ENCODE data around the gene UBA3.

UBA3 gene

GRCh38 chr3:69121950-69122349, 41.8 kb upstream of the UBA3 start:
- H3K4me2 ChIP-seq (ENCODE audit: low read length) = no peak overlapping the region
- TF ChIP-seq EZH2phosphoT487 (IDR thresholded peaks at IDR 0.05; ENCODE audit: borderline replicate concordance, low read length) = no peak
- TF ChIP-seq CTCF (IDR thresholded peaks at IDR 0.05; ENCODE audit: low read depth, low read length, poor library complexity, severe bottlenecking) = no peak
- H3K27ac ChIP-seq (ENCODE audit: low read depth, low read length) = no peak overlapping the region

DNA sequence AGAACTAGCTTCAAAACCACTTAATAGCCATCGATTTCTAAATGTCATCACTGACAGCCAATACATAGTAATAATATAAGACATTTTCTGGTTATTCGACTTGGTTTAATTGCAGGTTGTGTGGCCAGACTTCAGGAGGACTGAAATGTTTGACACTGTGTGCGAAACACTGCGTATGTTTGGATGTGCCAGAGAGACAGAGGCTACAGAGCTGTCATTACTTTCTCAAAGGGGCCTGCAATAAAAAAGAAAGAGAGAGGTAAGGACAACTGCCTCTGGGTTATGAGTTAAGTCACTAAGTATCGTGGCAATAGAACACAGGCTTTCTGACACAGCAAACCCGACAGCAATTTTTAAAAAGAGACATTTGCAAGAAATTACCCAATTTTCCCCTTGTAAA, 41.3 kb upstream of the UBA3 start:
- H3K4me3 ChIP-seq (ENCODE audit: low read length) = no peak overlapping the region
- no peaks in the 10 kb centered on the region for H3F3A ChIP-seq (ENCODE audit: control insufficient read depth, insufficient read depth)
- peaks cover 16% of the 10 kb centered on the region; the same call in 1 of the 2 replicates for H3K27me3 ChIP-seq (ENCODE audit: control insufficient read depth, low read length)
- H3K9me3 ChIP-seq (ENCODE audit: control insufficient read depth, insufficient read depth, low read length) = no peaks in the 10 kb centered on the region
- H3K36me3 ChIP-seq (ENCODE audit: control insufficient read depth, low read length) = no peaks in the 10 kb centered on the region
- no peaks in the 10 kb centered on the region for H3K4me1 ChIP-seq (ENCODE audit: control insufficient read depth, low read length)
- H3K27ac ChIP-seq (ENCODE audit: low read depth, low read length) = no peak overlapping the region
- H3K9me2 ChIP-seq (replicated peaks; ENCODE audit: control insufficient read depth, low read length) = no peaks in the 10 kb centered on the region
- H3K79me2 ChIP-seq (ENCODE audit: control insufficient read depth, low read length) = no peaks in the 10 kb centered on the region
- H4K20me1 ChIP-seq (ENCODE audit: control insufficient read depth, insufficient read depth, low read depth, low read length) = no peaks in the 10 kb centered on the region
- no peak overlapping the region for H3K4me2 ChIP-seq (ENCODE audit: low read length)
- no peak for TF ChIP-seq CTCF (IDR thresholded peaks at IDR 0.05; ENCODE audit: low read depth, low read length, poor library complexity, severe bottlenecking)

More at GRCh38 chr3:69121950-69122349, 41.8 kb upstream of the UBA3 start:
- Histone ChIP-seq H3K9me2 (replicated peaks; ENCODE audit: control insufficient read depth, low read length) (no peaks in the 10 kb centered on the region), H3K79me2 (ENCODE audit: control insufficient read depth, low read length) (no peaks in the 10 kb centered on the region), H3F3A (ENCODE audit: control insufficient read depth, insufficient read depth) (no peaks in the 10 kb centered on the region), H3K27me3 (ENCODE audit: control insufficient read depth, low read length) (peaks cover 18% of the 10 kb centered on the region), H3K4me1 (ENCODE audit: control insufficient read depth, low read length) (no peaks in the 10 kb centered on the region), H3K9me3 (ENCODE audit: control insufficient read depth, insufficient read depth, low read length) (no peaks in the 10 kb centered on the region), H3K36me3 (ENCODE audit: control insufficient read depth, low read length) (no peaks in the 10 kb centered on the region), H3K4me3 (ENCODE audit: low read length) (no peak overlapping the region), H4K20me1 (ENCODE audit: control insufficient read depth, insufficient read depth, low read depth, low read length) (no peaks in the 10 kb centered on the region)

DNA sequence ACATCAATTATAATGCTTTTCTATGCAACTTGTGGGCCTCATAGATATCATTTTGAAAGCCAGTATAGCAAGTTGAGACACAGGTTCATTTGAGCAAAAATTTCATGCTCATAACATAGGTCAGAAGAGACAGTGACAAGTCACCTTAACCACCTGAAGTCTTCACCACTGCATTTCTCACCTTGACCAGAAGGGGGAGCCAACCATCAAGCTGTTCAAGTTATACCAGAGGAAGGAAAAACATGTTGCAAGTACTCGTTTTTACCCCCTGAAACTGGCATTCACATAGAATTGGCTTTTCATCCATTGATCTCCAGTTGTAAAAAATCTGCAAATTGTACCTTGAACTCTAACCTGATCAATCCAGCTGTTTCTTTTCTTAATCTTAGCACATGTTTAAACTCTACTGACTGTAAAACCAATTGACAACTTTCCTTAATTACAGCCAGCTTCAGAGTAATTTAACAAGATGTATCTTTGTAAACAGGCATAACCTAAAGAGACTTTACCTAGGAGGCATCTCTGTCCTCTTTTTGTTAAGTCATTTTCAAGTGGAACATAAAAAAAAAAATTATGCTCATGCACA, 40.8 kb upstream of the UBA3 start:
- Histone ChIP-seq H3K4me2 (ENCODE audit: low read length) (no peak overlapping the region), H3K79me2 (ENCODE audit: control insufficient read depth, low read length) (no peaks in the 10 kb centered on the region), H3K27ac (ENCODE audit: low read depth, low read length) (no peak overlapping the region), H4K20me1 (ENCODE audit: control insufficient read depth, insufficient read depth, low read depth, low read length) (no peaks in the 10 kb centered on the region), H3K9me3 (ENCODE audit: control insufficient read depth, insufficient read depth, low read length) (no peaks in the 10 kb centered on the region), H3K9me2 (replicated peaks; ENCODE audit: control insufficient read depth, low read length) (no peaks in the 10 kb centered on the region), H3K4me1 (ENCODE audit: control insufficient read depth, low read length) (no peaks in the 10 kb centered on the region), H3K4me3 (ENCODE audit: low read length) (no peak overlapping the region), H3K27me3 (ENCODE audit: control insufficient read depth, low read length) (peaks cover 11% of the 10 kb centered on the region; the same call in 1 of the 2 replicates), H3F3A (ENCODE audit: control insufficient read depth, insufficient read depth) (no peaks in the 10 kb centered on the region), H3K36me3 (ENCODE audit: control insufficient read depth, low read length) (no peaks in the 10 kb centered on the region)
- TF ChIP-seq EZH2phosphoT487 (IDR thresholded peaks at IDR 0.05; ENCODE audit: borderline replicate concordance, low read length) (no peak), CTCF (IDR thresholded peaks at IDR 0.05; ENCODE audit: low read depth, low read length, poor library complexity, severe bottlenecking) (peak; percentile 88)
